Measurements from ENCODE around the gene SLC38A4. TPM values are rescaled to one million over a fixed set of nuclear protein-coding genes. Genes with fewer than 3 reads are reported as not detected.

The SLC38A4 gene
- total RNA-seq, 3 donors from 2014 or later: 0.21 to 0.25 (median 0.22) TPM

- DNase-seq (no peak), ATAC-seq (peak in 1 of 2 donors; percentile 27)
- Mint-ChIP-seq H3K9me3 (no peaks in the 10 kb centered on the region), H3K4me1 (ENCODE audit: low read depth) (peaks cover 5% of the 10 kb centered on the region), H3K27me3 (ENCODE audit: low read depth) (peaks cover 4% of the 10 kb centered on the region), H3K36me3 (ENCODE audit: insufficient read depth) (no peaks in the 10 kb centered on the region), H3K4me3 (no peak overlapping the region)
These were observed 100.5 kb downstream of the SLC38A4 start for GRCh38 chr12:46725332-46725731.

- H3K4me3 Mint-ChIP-seq: no peak overlapping the region
- DNase-seq (no peak), ATAC-seq (no peak)
- no peaks in the 10 kb centered on the region for H3K36me3 Mint-ChIP-seq (ENCODE audit: insufficient read depth)
- H3K27me3 Mint-ChIP-seq (ENCODE audit: low read depth): peaks cover 6% of the 10 kb centered on the region
- H3K9me3 Mint-ChIP-seq: peaks cover 3% of the 10 kb centered on the region
- H3K4me1 Mint-ChIP-seq (ENCODE audit: low read depth): peaks cover 5% of the 10 kb centered on the region
These were observed 102.0 kb downstream of the SLC38A4 start for GRCh38 chr12:46723629-46724419.

GRCh38 chr12:46722394-46723185 is 103.2 kb downstream of the SLC38A4 start:
- Mint-ChIP-seq H3K4me3 (no peak overlapping the region), H3K4me1 (ENCODE audit: low read depth) (peaks cover 5% of the 10 kb centered on the region)

GRCh38 chr12:46718495-46718894 is 107.3 kb downstream of the SLC38A4 start:
- Mint-ChIP-seq H3K27me3 (ENCODE audit: low read depth) (peaks cover 3% of the 10 kb centered on the region), H3K9me3 (peaks cover 3% of the 10 kb centered on the region), H3K4me1 (ENCODE audit: low read depth) (no peaks in the 10 kb centered on the region), H3K36me3 (ENCODE audit: insufficient read depth) (no peaks in the 10 kb centered on the region), H3K4me3 (no peak overlapping the region)
- DNase-seq (no peak), ATAC-seq (no peak)

More at GRCh38 chr12:46722394-46723185, 103.2 kb downstream of the SLC38A4 start:
- H3K36me3 Mint-ChIP-seq (ENCODE audit: insufficient read depth): no peaks in the 10 kb centered on the region
- DNase-seq (no peak), ATAC-seq (no peak)
- H3K27me3 Mint-ChIP-seq (ENCODE audit: low read depth): peaks cover 6% of the 10 kb centered on the region
- H3K9me3 Mint-ChIP-seq: peaks cover 3% of the 10 kb centered on the region

- Mint-ChIP-seq H3K4me3 (no peak overlapping the region), H3K4me1 (ENCODE audit: low read depth) (no peaks in the 10 kb centered on the region), H3K9me3 (peaks cover 3% of the 10 kb centered on the region), H3K36me3 (ENCODE audit: insufficient read depth) (no peaks in the 10 kb centered on the region), H3K27me3 (ENCODE audit: low read depth) (peaks cover 3% of the 10 kb centered on the region)
- no peak for ATAC-seq
- no peak for DNase-seq
These were observed 107.9 kb downstream of the SLC38A4 start for GRCh38 chr12:46717868-46718267.

GRCh38 chr12:46717159-46717558 is 108.6 kb downstream of the SLC38A4 start:
- peaks cover 3% of the 10 kb centered on the region for H3K9me3 Mint-ChIP-seq

More at GRCh38 chr12:46717159-46717558, 108.6 kb downstream of the SLC38A4 start:
- Mint-ChIP-seq H3K4me3 (no peak overlapping the region), H3K36me3 (ENCODE audit: insufficient read depth) (no peaks in the 10 kb centered on the region), H3K27me3 (ENCODE audit: low read depth) (peaks cover 3% of the 10 kb centered on the region), H3K4me1 (ENCODE audit: low read depth) (no peaks in the 10 kb centered on the region)
- ATAC-seq (no peak), DNase-seq (no peak)
